GM18868 (cell line): Measurements from ENCODE around the gene PTCD3.

ENCODE experiments used
- ATAC-seq: cut with Tn5 transposase; IDR thresholded peaks from one replicate; pipeline ENCODE4 v1.9.1; 2021; ENCODE audit warnings: mild to moderate bottlenecking, moderate library complexity; ENCODE audit not compliant: unreplicated experiment

The PTCD3 gene

GRCh38 chr2:86081724-86082123 lies 24.3 kb upstream of the PTCD3 start:
- no peak for ATAC-seq

- ATAC-seq: no peak
These were observed 23.3 kb upstream of the PTCD3 start for GRCh38 chr2:86082756-86083155.

GRCh38 chr2:86087936-86088850 lies 17.8 kb upstream of the PTCD3 start:
- no peak for ATAC-seq

- ATAC-seq: no peak
These were observed 11.8 kb upstream of the PTCD3 start for GRCh38 chr2:86094229-86094628.

- ATAC-seq: no peak
These were observed 8.7 kb upstream of the PTCD3 start for GRCh38 chr2:86097114-86097896.

- ATAC-seq: no peak
These were observed 8.1 kb upstream of the PTCD3 start for GRCh38 chr2:86097913-86098312.

- ATAC-seq: no peak
These were observed 3.9 kb upstream of the PTCD3 start for GRCh38 chr2:86102157-86102556.

- ATAC-seq: peak; percentile 69
These were observed 625 bp upstream of the PTCD3 start, which contains the start of gene POLR1A for GRCh38 chr2:86105252-86105968. TSS of gene POLR1A (minus strand) at chr2:86105886. CDS start at chr2:86105776, 110 bp downstream.

- no peak for ATAC-seq
These were observed 996 bp downstream of the PTCD3 start for GRCh38 chr2:86107031-86107430.

- ATAC-seq: no peak
These were observed 12.1 kb downstream of the PTCD3 start for GRCh38 chr2:86118130-86118529.

GRCh38 chr2:86123328-86123925 lies 17.4 kb downstream of the PTCD3 start:
- no peak for ATAC-seq

- ATAC-seq: no peak
These were observed 18.6 kb downstream of the PTCD3 start for GRCh38 chr2:86124683-86125082.

GRCh38 chr2:86134709-86135108 lies 28.7 kb downstream of the PTCD3 start:
- ATAC-seq: no peak

GRCh38 chr2:86135653-86136052 lies 29.6 kb downstream of the PTCD3 start:
- ATAC-seq: no peak

GRCh38 chr2:86136141-86136540 lies 30.1 kb downstream of the PTCD3 start:
- no peak for ATAC-seq

- no peak for ATAC-seq
These were observed 32.9 kb downstream of the PTCD3 start for GRCh38 chr2:86138736-86139625.

GRCh38 chr2:86139981-86140380 lies 33.9 kb downstream of the PTCD3 start:
- ATAC-seq: no peak

GRCh38 chr2:86140969-86141392 lies 34.9 kb downstream of the PTCD3 start:
- ATAC-seq: no peak

- no peak for ATAC-seq
These were observed 36.6 kb downstream of the PTCD3 start for GRCh38 chr2:86142436-86143257.
